ENCODE results near the gene GPR37L1. TPM values are rescaled to one million over a fixed set of nuclear protein-coding genes. Genes with fewer than 3 reads are reported as not detected.
A peak's percentile ranks its signal among the peaks of the same experiment; 100 is the strongest.
"Not testable (repeated sequence)": the region's sequence is repeated elsewhere in the genome, so short reads cannot be mapped to it uniquely, and the experiment has no call there.

GPR37L1 gene
- total RNA-seq, 5 donors from 2014 or later (not counting 1 experiment from before 2014, with no cell fraction given) = not detected

DNA sequence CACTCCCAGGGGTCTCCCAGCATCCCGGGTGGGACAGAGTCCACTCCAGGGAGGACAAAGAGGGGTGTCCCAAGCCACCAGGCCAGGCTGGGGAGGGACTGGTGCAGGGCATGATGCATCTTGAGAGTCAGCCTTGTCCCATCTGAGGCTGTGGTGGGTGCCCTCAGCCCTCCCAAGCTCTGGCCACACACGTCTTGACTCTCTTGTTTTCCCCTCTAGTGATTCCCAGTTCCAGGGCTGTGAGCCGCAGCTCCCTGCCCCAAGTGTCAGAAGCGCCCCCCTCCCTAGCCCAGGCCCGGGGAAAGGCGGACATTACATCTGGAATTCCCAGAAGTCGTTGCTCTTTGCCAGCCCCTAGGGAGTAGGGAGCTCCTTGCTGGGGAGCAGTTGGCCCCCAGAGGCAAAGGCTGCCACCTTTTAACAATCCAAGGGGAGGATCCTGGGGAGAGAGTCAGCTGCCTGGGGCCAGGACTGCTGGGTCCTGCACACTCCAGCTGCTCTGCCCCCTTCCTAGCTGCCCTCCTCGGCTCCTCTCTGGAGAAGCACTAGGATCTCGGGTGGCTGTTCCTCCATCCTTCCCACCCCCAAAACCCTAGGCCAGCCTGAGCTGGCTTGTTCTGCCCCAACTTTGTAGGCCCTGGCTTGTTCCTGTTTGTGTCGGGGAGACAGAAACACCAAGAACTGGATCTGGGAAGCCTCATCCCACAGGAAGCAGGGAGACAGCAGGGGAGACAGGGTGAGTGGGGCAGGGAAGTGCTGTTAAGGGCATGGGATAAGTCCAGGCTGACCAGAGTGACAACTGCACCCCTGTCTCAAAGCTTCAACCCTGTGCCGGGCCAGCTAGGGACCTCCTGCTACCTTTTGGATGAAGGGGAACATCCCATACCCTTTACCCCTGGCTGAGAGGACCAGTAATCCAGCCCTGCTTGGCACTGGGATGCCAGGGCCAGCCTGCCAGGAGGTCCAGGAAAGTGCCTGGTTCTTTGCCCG is 40.9 kb downstream of the GPR37L1 start:
- Histone ChIP-seq H3K36me3 (ENCODE audit: control insufficient read depth in 2 of 2, extremely low read depth in 1 of 2, insufficient read depth in 1 of 2, low read length in 1 of 2) (no peaks in the 10 kb centered on the region), H3K27me3 (replicated peaks in 1 of 2; ENCODE audit: control insufficient read depth in 2 of 2, extremely low read depth in 1 of 2, insufficient read depth in 2 of 2, low read length in 1 of 2) (no peaks in the 10 kb centered on the region), H3K9me3 (no peaks in the 10 kb centered on the region), H3K4me3 (ENCODE audit: control insufficient read depth in 1 of 2, extremely low read depth in 1 of 2, low read length in 1 of 2) (peak overlapping the region in 1 of 2 donors; percentile 19), H3K4me1 (ENCODE audit: control insufficient read depth in 1 of 2, extremely low read depth in 1 of 2, insufficient read depth in 2 of 2, low read length in 2 of 2) (peaks cover 58 to 83% of the 10 kb centered on the region in 2 experiments), H3K27ac (ENCODE audit: low read length) (peak overlapping the region; percentile 95)
- H3K27me3 Mint-ChIP-seq = no peaks in the 10 kb centered on the region
- H3K9me3 Mint-ChIP-seq = no peaks in the 10 kb centered on the region
- ATAC-seq (replicated peaks in 1 of 4) (no peak), DNase-seq (no peak)
- peaks cover 73 to 84% (median 74%) of the 10 kb centered on the region in 3 donors for H3K4me1 Mint-ChIP-seq
- H3K4me3 Mint-ChIP-seq = peak overlapping the region in 1 of 3 donors; percentile 92
- H3K27ac Mint-ChIP-seq = no peak overlapping the region
- ChIA-PET POLR2A (interaction anchor here in 1 of 2 donors (0.6 to 1.0 kb wide), 2 partner anchors 9 to 299 kb away, joined by 3 to 7 read pairs; no protein-coding TSS in a partner anchor), CTCF (interaction anchor here (0.6 to 1.8 kb wide), 3 partner anchors 9 to 1498 kb away, joined by 5 to 9 read pairs (median 6); no protein-coding TSS in a partner anchor)
- 71% methylated on average over 6 of the region's 12 CpGs for WGBS (ENCODE audit: insufficient coverage)
- no peaks in the 10 kb centered on the region for H3K36me3 Mint-ChIP-seq

GRCh38 chr1:202164271-202165037 is 41.7 kb downstream of the GPR37L1 start:
- no peaks in the 10 kb centered on the region for H3K9me3 ChIP-seq
- Mint-ChIP-seq H3K27ac (peak overlapping the region; percentile 64 to 76), H3K4me1 (peaks cover 64 to 75% (median 65%) of the 10 kb centered on the region in 3 donors), H3K9me3 (no peaks in the 10 kb centered on the region), H3K36me3 (no peaks in the 10 kb centered on the region), H3K4me3 (peak overlapping the region; percentile 43 to 92 (median 47)), H3K27me3 (no peaks in the 10 kb centered on the region)
- H3K27ac ChIP-seq (ENCODE audit: low read length) = peak overlapping the region; percentile 58
- no peaks in the 10 kb centered on the region for H3K27me3 ChIP-seq (replicated peaks in 1 of 2; ENCODE audit: control insufficient read depth in 2 of 2, extremely low read depth in 1 of 2, insufficient read depth in 2 of 2, low read length in 1 of 2)
- POLR2A ChIA-PET = no interaction called here
- peak overlapping the region; percentile 2 to 19 for H3K4me3 ChIP-seq (ENCODE audit: control insufficient read depth in 1 of 2, extremely low read depth in 1 of 2, low read length in 1 of 2)
- DNase-seq (peak; percentile 52 to 89 (median 80)), ATAC-seq (replicated peaks in 1 of 4) (peak; percentile 75 to 90 (median 80))
- H3K36me3 ChIP-seq (ENCODE audit: control insufficient read depth in 2 of 2, extremely low read depth in 1 of 2, insufficient read depth in 1 of 2, low read length in 1 of 2) = no peaks in the 10 kb centered on the region
- H3K4me1 ChIP-seq (ENCODE audit: control insufficient read depth in 1 of 2, extremely low read depth in 1 of 2, insufficient read depth in 2 of 2, low read length in 2 of 2) = peaks cover 51 to 74% of the 10 kb centered on the region in 2 experiments
- CTCF ChIA-PET = interaction anchor here in 1 of 2 donors (1.8 to 2.3 kb wide), 2 partner anchors 9 to 10 kb away, joined by 5 to 9 read pairs; no protein-coding TSS in a partner anchor
- WGBS (ENCODE audit: insufficient coverage) = 43% methylated on average over 7 of the region's 11 CpGs

DNA sequence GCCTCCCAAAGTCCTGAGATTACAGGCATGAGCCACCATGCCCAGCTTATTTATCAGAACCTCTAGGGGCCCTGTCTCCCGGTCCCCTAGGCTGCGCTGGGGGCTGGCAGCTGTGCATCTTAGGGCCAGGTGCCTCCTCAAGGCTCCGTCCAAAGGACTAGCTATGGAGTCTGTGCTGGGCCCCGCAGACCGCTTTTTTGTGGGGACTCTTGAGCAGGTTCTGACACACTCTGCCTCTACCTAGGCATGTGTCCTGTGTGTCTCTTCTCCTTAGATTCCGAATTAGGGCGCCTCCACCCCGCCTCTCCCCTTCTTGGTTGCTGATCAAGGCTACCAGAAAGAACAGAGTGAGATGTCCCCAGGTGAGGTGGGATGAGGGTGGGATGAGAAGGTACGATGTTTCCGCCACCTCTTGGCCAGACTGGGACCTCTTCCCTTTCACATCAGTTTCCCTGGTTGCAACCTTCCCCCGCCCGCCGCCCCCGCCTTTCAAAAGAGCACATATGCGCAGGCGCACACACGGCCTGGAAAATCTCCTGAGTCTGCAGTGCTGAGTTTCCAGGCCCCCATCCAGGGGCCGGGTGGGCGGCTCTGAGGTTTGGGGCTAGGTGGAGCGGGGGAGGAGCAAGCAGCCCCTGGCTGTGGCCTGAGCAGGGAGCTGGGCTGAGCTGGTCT is 42.7 kb downstream of the GPR37L1 start:
- Mint-ChIP-seq H3K4me3 (peak overlapping the region; percentile 43 to 92 (median 47)), H3K36me3 (no peaks in the 10 kb centered on the region), H3K9me3 (no peaks in the 10 kb centered on the region), H3K27me3 (no peaks in the 10 kb centered on the region), H3K4me1 (peaks cover 56 to 70% (median 60%) of the 10 kb centered on the region in 3 donors), H3K27ac (peak overlapping the region; percentile 64 to 76)
- peak overlapping the region; percentile 58 for H3K27ac ChIP-seq (ENCODE audit: low read length)
- WGBS (ENCODE audit: insufficient coverage) = 30% methylated on average over 7 of the region's 20 CpGs
- H3K4me1 ChIP-seq (ENCODE audit: control insufficient read depth in 1 of 2, extremely low read depth in 1 of 2, insufficient read depth in 2 of 2, low read length in 2 of 2) = peaks cover 51 to 64% of the 10 kb centered on the region in 2 experiments
- H3K4me3 ChIP-seq (ENCODE audit: control insufficient read depth in 1 of 2, extremely low read depth in 1 of 2, low read length in 1 of 2) = peak overlapping the region; percentile 1 to 45
- no peak for ATAC-seq (replicated peaks in 1 of 4)
- H3K9me3 ChIP-seq = no peaks in the 10 kb centered on the region
- H3K27me3 ChIP-seq (replicated peaks in 1 of 2; ENCODE audit: control insufficient read depth in 2 of 2, extremely low read depth in 1 of 2, insufficient read depth in 2 of 2, low read length in 1 of 2) = no peaks in the 10 kb centered on the region
- ChIA-PET POLR2A (interaction anchor here in 1 of 2 donors (0.7 kb wide), 1 partner anchor 201 kb away, joined by 3 read pairs; no protein-coding TSS in a partner anchor), CTCF (interaction anchor here (0.7 to 2.3 kb wide), 3 partner anchors 10 to 179 kb away, joined by 3 to 8 read pairs (median 5); no protein-coding TSS in a partner anchor)
- no peaks in the 10 kb centered on the region for H3K36me3 ChIP-seq (ENCODE audit: control insufficient read depth in 2 of 2, extremely low read depth in 1 of 2, insufficient read depth in 1 of 2, low read length in 1 of 2)
- peak in 1 of 35 experiments; percentile 40 for DNase-seq

- H3K4me3 ChIP-seq (ENCODE audit: control insufficient read depth in 1 of 2, extremely low read depth in 1 of 2, low read length in 1 of 2) = no peak overlapping the region
- DNase-seq (no peak), ATAC-seq (replicated peaks in 1 of 4) (no peak)
- no peaks in the 10 kb centered on the region for H3K9me3 ChIP-seq
- CTCF ChIA-PET = interaction anchor here (0.7 to 2.3 kb wide), 3 partner anchors 11 to 178 kb away, joined by 3 to 8 read pairs (median 5); no protein-coding TSS in a partner anchor
- no peaks in the 10 kb centered on the region for H3K36me3 Mint-ChIP-seq
- H3K4me1 ChIP-seq (ENCODE audit: control insufficient read depth in 1 of 2, extremely low read depth in 1 of 2, insufficient read depth in 2 of 2, low read length in 2 of 2) = peaks cover 45 to 63% of the 10 kb centered on the region in 2 experiments
- WGBS (ENCODE audit: insufficient coverage) = 81% methylated on average over 7 of the region's 9 CpGs
- no peaks in the 10 kb centered on the region for H3K27me3 ChIP-seq (replicated peaks in 1 of 2; ENCODE audit: control insufficient read depth in 2 of 2, extremely low read depth in 1 of 2, insufficient read depth in 2 of 2, low read length in 1 of 2)
- peaks cover 48 to 69% (median 58%) of the 10 kb centered on the region in 3 donors for H3K4me1 Mint-ChIP-seq
- H3K36me3 ChIP-seq (ENCODE audit: control insufficient read depth in 2 of 2, extremely low read depth in 1 of 2, insufficient read depth in 1 of 2, low read length in 1 of 2) = no peaks in the 10 kb centered on the region
- H3K27ac ChIP-seq (ENCODE audit: low read length) = peak overlapping the region; percentile 58
- peak overlapping the region in 1 of 2 donors; percentile 34 for H3K27ac Mint-ChIP-seq
- H3K27me3 Mint-ChIP-seq = no peaks in the 10 kb centered on the region
- POLR2A ChIA-PET = interaction anchor here in 1 of 2 donors (0.7 kb wide), 1 partner anchor 202 kb away, joined by 3 read pairs; no protein-coding TSS in a partner anchor
- H3K9me3 Mint-ChIP-seq = no peaks in the 10 kb centered on the region
- H3K4me3 Mint-ChIP-seq = peak overlapping the region in 1 of 3 donors; percentile 92
Measured at GRCh38 chr1:202165942-202166843, 43.5 kb downstream of the GPR37L1 start.

DNA sequence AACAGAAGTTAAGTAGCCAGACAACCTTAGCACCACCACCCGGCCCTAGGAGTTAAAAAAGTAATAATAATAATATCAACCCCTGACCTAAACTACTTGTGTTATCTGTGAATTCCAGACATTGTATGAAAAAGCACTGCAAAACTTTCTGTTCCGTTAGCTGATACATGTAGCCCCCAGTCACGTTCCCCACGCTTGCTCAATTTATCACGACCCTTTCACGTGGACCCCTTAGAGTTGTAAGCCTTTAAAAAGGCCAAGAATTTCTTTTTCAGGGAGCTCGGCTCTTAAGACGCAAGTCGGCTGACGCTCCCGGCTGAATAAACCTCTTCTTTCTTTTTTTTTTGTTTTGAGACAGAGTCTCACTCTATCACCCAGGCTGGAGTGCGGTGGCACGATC is 44.3 kb downstream of the GPR37L1 start:
- H3K4me3 ChIP-seq (ENCODE audit: control insufficient read depth in 1 of 2, extremely low read depth in 1 of 2, low read length in 1 of 2); H3K27ac Mint-ChIP-seq; CTCF ChIA-PET; DNase-seq; POLR2A ChIA-PET; H3K27me3 ChIP-seq (replicated peaks in 1 of 2; ENCODE audit: control insufficient read depth in 2 of 2, extremely low read depth in 1 of 2, insufficient read depth in 2 of 2, low read length in 1 of 2); H3K27ac ChIP-seq (ENCODE audit: low read length); H3K4me3 Mint-ChIP-seq; H3K36me3 ChIP-seq (ENCODE audit: control insufficient read depth in 2 of 2, extremely low read depth in 1 of 2, insufficient read depth in 1 of 2, low read length in 1 of 2); H3K9me3 Mint-ChIP-seq; H3K9me3 ChIP-seq; H3K36me3 Mint-ChIP-seq; H3K27me3 Mint-ChIP-seq; ATAC-seq (replicated peaks in 1 of 4): not testable (repeated sequence)
- peaks cover 38 to 58% of the 10 kb centered on the region in 2 experiments for H3K4me1 ChIP-seq (ENCODE audit: control insufficient read depth in 1 of 2, extremely low read depth in 1 of 2, insufficient read depth in 2 of 2, low read length in 2 of 2)
- WGBS (ENCODE audit: insufficient coverage) = 100% methylated on average over 5 of the region's 13 CpGs
- peaks cover 41 to 60% (median 50%) of the 10 kb centered on the region in 3 donors for H3K4me1 Mint-ChIP-seq
